Heart right ventricle (tissue), 16 donors: ENCODE results near the gene KRTAP5-8. TPM values are rescaled to one million over a fixed set of nuclear protein-coding genes. Genes with fewer than 3 reads are reported as not detected.
A peak's percentile ranks its signal among the peaks of the same experiment; 100 is the strongest.

Experiments
- ATAC-seq, 8 donors: fragments of 200-7000 bp; cut with Tn5 transposase; one replicate each; pipeline ENCODE4 v1.9.1; 2020; ENCODE audit warnings: mild to moderate bottlenecking in 8 of 8, moderate library complexity in 8 of 8, moderate number of reproducible peaks in 1 of 8
- DNase-seq, 2 donors: peaks; one replicate each; pipeline ENCODE4 v3.0.0-alpha.2; 2020
- H3K27ac ChIP-seq, 10 donors: fragments of 200-600 bp; sonication (generic) in 2 of 10; one replicate each; pipeline versions ENCODE4 v1.5.0 to v1.8.0; 2020 to 2022; ENCODE audit warnings: mild to moderate bottlenecking in 3 of 10
- H3K27me3 ChIP-seq, 7 donors: fragments of 200-600 bp; one replicate each; pipeline ENCODE4 v1.8.0; 2021 to 2022; ENCODE audit warnings: mild to moderate bottlenecking in 2 of 7
- H3K36me3 ChIP-seq, 9 donors: fragments of 200-600 bp; sonication (generic) in 1 of 9; one replicate each; pipeline versions ENCODE4 v1.5.0 to v1.8.0; 2020 to 2022; ENCODE audit warnings: mild to moderate bottlenecking in 2 of 9
- H3K4me1 ChIP-seq, 9 donors: fragments of 200-600 bp; sonication (generic) in 1 of 9; one replicate each; pipeline versions ENCODE4 v1.5.0 to v1.8.0; 2020 to 2022; ENCODE audit warnings: mild to moderate bottlenecking in 4 of 9
- H3K4me3 ChIP-seq, 10 donors: fragments of 200-600 bp; sonication (generic) in 2 of 10; one replicate each; pipeline versions ENCODE4 v1.5.0 to v1.8.0; 2020 to 2022; ENCODE audit warnings: mild to moderate bottlenecking in 7 of 10, moderate library complexity in 2 of 10
- H3K9me3 ChIP-seq, 11 donors: fragments of 200-600 bp in 10 of 11; sonication (generic) in 2 of 11; one replicate each; pipeline versions ENCODE4 v1.5.0 to v1.8.0; 2013 to 2022; ENCODE audit warnings: mild to moderate bottlenecking in 2 of 11, control low read depth in 1 of 11, moderate library complexity in 1 of 11
- WGBS, 2 donors: extraction: QIAGEN DNeasy Blood & Tissue Kit; methylation state at CpG; one replicate each; pipeline ENCODE4 v1.1.7; 2013; ENCODE audit warnings: inconsistent platforms in 1 of 2; 5-methylcytosine and 5-hydroxymethylcytosine counted together
- intact Hi-C, 10 donors: fragments of 100-400 bp; cut with DNase I; formaldehyde crosslinking; loops; one replicate each; pipeline versions ENCODE4 v1.11.1 to v1.14.2; 2022
- polyA plus RNA-seq, 2 donors: library from polyadenylated mRNA; stranded (reverse); fragments of 200-250 nt; gene quantifications; one replicate each; pipeline ENCODE4 v1.2.3, GENCODE V29; 2013
- total RNA-seq, 10 donors: library from RNA; stranded (reverse); fragmentation: NEBNext Ultra II Directional in 3 of 10; extraction: Animal tissue kit (Norgen Biotek cat#: 25700) in 3 of 10; gene quantifications; one replicate each; pipeline versions ENCODE4 v1.2.1 to v1.2.4, GENCODE V29; 2021 to 2023
- TF ChIP-seq, protein P1 (sequence below), 9 donors: fragments of 200-600 bp; sonication (generic) in 2 of 9; IDR thresholded peaks; one replicate each; pipeline versions ENCODE4 v1.5.0 to v1.8.0; 2021 to 2022; ENCODE audit warnings: antibody characterized with exemption in 9 of 9, mild to moderate bottlenecking in 5 of 9, moderate library complexity in 1 of 9
- donor health status: Arrhythmogenic right ventricular cardiomyopathy.
- donor health status: ischemic (EF 13 %, LVEDD 7.1; RV severe dilation, severe dysfunction).
- donor health status: healthy with polysubstance abuse.
- donor health status: DM: no; HTN: yes; CAD: no.
- donor health status: DM: no; HTN: no; CAD: no.
- donor health status: ischemic (EF 25% LVEDD 6.9; RV normal size, moderate dysfunction).
- donor health status: ischemic (EF 25% LVEDD 5.7; RV mildly dilated, moderate dysfunction).
- donor health status: healthy.
- donor health status: DM: yes; HTN: yes; CAD: no.
- donor health status: Ischemic cardiomyopathy.
- donor health status: ischemic (EF 35%, LVEDD 5.7; RV mildly dilated, moderate dysfunction).
- donor health status: nonischemic (EF 11% LVEDD 7.7; RV severe dilation, severe dysfunction).
- donor health status: DM: yes; HTN: yes; CAD: no.
- donor health status: PGD.
- donor health status: ischemic (EF 29% LVEDD 5.4; RV normal size, mild dysfunction).
- donor health status: nonischemic (EF 23%, LVEDD 6.1; RV moderate dilation, normal function).

Gene KRTAP5-8
- total and polyA plus RNA-seq, 12 donors, result not detected

DNA sequence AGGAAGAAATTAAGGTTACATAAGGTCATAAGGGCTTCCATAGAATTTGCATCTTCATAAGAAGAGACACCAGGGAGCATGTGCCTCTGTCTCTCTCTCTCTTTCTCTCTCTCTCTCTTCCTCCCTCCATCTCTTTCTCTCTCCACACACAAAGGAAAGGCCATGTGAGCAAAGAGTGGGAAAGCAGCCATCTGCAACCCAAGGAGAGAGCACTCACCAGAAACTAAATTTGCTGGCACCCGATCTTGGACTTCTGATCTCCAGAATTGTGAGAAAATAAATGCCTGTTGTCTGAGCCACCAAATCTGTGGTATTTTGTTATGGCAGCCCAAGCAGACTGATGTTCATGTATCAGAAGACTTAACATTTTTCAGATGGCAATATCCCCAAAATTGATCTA, 21.2 kb downstream of the KRTAP5-8 start:
- Histone ChIP-seq H3K4me3 (no peak overlapping the region), H3K4me1 (no peaks in the 10 kb centered on the region), H3K27ac (no peak overlapping the region), H3K27me3 (peaks cover 0 to 18% (median 9%) of the 10 kb centered on the region in 7 donors), H3K9me3 (peaks cover 0 to 4% (median 0%) of the 10 kb centered on the region in 11 donors), H3K36me3 (no peaks in the 10 kb centered on the region)
- TF ChIP-seq, protein P1, sequence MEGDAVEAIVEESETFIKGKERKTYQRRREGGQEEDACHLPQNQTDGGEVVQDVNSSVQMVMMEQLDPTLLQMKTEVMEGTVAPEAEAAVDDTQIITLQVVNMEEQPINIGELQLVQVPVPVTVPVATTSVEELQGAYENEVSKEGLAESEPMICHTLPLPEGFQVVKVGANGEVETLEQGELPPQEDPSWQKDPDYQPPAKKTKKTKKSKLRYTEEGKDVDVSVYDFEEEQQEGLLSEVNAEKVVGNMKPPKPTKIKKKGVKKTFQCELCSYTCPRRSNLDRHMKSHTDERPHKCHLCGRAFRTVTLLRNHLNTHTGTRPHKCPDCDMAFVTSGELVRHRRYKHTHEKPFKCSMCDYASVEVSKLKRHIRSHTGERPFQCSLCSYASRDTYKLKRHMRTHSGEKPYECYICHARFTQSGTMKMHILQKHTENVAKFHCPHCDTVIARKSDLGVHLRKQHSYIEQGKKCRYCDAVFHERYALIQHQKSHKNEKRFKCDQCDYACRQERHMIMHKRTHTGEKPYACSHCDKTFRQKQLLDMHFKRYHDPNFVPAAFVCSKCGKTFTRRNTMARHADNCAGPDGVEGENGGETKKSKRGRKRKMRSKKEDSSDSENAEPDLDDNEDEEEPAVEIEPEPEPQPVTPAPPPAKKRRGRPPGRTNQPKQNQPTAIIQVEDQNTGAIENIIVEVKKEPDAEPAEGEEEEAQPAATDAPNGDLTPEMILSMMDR (IDR thresholded peaks at IDR 0.05), result no peak
- ATAC-seq (no peak), DNase-seq (no peak)
- WGBS, 2 donors, result 86 to 91% methylated on average over 1 of the region's 1 CpG
- intact Hi-C loops, result no loop called here

DNA sequence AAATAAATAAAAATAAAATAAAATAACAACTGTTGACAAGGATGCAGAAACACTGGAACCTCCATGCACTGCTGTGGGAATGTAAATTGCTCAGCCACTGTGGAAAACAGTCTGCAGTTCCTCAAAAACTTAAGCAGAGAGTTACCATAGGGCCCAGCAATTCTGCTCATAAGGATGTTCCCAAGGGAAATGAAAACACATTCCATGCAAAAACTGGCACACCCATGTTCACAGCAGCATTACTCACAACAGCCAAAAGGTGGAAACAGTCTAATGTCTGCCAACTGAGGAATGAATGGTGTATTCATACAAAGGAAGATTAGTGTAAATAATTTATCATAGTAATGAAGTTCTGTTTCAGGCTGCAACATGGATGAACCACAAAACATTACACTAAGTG, 24.3 kb downstream of the KRTAP5-8 start:
- no peak for ATAC-seq
- DNase-seq, result no peak
- peaks cover 0 to 30% (median 13%) of the 10 kb centered on the region in 7 donors for H3K27me3 ChIP-seq
- H3K27ac ChIP-seq, result no peak overlapping the region
- no peaks in the 10 kb centered on the region for H3K36me3 ChIP-seq
- H3K4me1 ChIP-seq, result peaks cover 0 to 4% (median 0%) of the 10 kb centered on the region in 9 donors
- H3K9me3 ChIP-seq, result peaks cover 0 to 4% (median 0%) of the 10 kb centered on the region in 11 donors
- TF ChIP-seq, protein P1 (IDR thresholded peaks at IDR 0.05), result no peak
- intact Hi-C loops, result no loop called here
- no peak overlapping the region for H3K4me3 ChIP-seq

DNA sequence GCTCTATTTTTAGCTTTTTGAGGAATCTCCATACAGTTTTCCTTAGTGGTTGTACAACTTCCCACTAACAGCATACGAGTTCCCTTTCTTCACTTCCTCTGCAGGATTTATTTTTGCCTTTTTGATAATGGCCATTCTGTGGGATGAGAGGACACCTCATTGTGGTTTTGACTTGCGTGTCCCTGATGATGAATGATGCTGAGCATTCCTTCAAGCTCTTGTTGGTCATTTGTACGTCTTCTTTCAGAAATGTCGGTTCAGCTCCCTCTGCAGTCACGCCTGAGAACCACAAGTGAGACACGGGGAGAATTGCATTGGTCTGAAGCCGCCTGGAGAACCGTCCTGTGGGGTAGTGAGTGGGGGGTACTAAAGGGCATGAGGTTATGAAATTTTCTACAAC, 25.6 kb downstream of the KRTAP5-8 start:
- H3K9me3 ChIP-seq, result peaks cover 0 to 4% (median 0%) of the 10 kb centered on the region in 11 donors
- WGBS, 2 donors, result 13 to 14% methylated on average over 8 of the region's 8 CpGs
- H3K4me1 ChIP-seq, result peaks cover 0 to 4% (median 0%) of the 10 kb centered on the region in 9 donors
- peaks cover 0 to 26% (median 13%) of the 10 kb centered on the region in 7 donors for H3K27me3 ChIP-seq
- intact Hi-C loops, result no loop called here
- DNase-seq (no peak), ATAC-seq (peak in 1 of 8 donors; percentile 37)
- H3K27ac ChIP-seq, result no peak overlapping the region
- TF ChIP-seq, protein P1 (IDR thresholded peaks at IDR 0.05), result peak in 7 of 9 donors; percentile 31 to 51 (median 42)
- H3K4me3 ChIP-seq, result no peak overlapping the region
- no peaks in the 10 kb centered on the region for H3K36me3 ChIP-seq

DNA sequence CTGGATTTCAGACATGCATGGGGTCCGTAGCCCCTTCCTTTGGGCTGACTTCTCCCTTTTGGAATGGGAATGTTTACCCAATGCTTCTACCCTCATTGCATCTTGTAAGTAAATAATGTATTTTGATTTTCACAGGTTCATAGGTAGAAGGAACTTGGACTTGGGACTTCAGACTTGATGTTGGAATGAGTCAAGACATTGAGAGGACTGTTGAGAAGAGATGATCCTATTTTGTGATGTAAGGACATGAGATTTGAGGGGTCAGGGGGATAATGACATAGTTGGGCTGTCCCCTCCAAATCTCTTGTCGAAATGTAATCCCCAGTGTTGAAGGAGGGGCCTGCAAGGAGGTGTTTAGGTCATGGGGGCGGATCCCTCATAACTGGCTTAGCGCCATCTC, 26.6 kb downstream of the KRTAP5-8 start:
- ATAC-seq (no peak), DNase-seq (no peak)
- TF ChIP-seq, protein P1 (IDR thresholded peaks at IDR 0.05), result no peak
- peaks cover 0 to 4% (median 0%) of the 10 kb centered on the region in 9 donors for H3K4me1 ChIP-seq
- no peak overlapping the region for H3K4me3 ChIP-seq
- H3K36me3 ChIP-seq, result no peaks in the 10 kb centered on the region
- WGBS, 2 donors, result 75 to 88% methylated on average over 4 of the region's 4 CpGs
- peaks cover 0 to 4% (median 0%) of the 10 kb centered on the region in 11 donors for H3K9me3 ChIP-seq
- no peak overlapping the region for H3K27ac ChIP-seq
- peaks cover 0 to 26% (median 13%) of the 10 kb centered on the region in 7 donors for H3K27me3 ChIP-seq
- intact Hi-C loops, result no loop called here
